ENCODE data around the gene SASH3.

DNA sequence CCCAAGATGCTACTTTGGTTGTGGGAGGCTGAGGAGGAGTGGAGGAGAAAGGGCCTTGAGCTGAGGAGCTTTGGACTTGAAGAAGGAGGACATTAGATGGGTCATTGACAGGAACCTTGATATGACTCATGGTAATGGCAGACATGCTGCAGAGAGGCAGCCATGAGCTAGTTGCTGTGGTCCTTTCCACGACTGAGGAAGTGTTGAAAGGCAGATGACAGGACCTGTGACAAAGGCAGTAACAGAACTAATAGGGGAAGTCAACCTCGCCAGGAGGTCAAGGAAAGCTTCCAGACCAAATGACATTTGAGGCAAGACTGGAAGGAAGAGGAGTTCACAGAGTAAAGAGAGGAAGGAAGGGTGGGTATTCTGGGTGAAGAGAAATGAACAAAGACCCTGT lies 48.5 kb upstream of the SASH3 start:
- no peak for TF ChIP-seq POLR2A (IDR thresholded peaks at IDR 0.05; ENCODE audit: low read depth, low read length)
- TF ChIP-seq PAX5 (IDR thresholded peaks at IDR 0.05; ENCODE audit: insufficient read depth, low read length, severe bottlenecking), result no peak
- no peak for TF ChIP-seq TAF1 (IDR thresholded peaks at IDR 0.05; ENCODE audit: low read depth, low read length)
- TF ChIP-seq POLR2AphosphoS5 (IDR thresholded peaks at IDR 0.05; ENCODE audit: low read depth, low read length), result no peak
- TF ChIP-seq POU2F2 (IDR thresholded peaks at IDR 0.05; ENCODE audit: low read depth, low read length), result no peak
- no peak for TF ChIP-seq SPI1 (IDR thresholded peaks at IDR 0.05; ENCODE audit: low read depth, low read length)
